MM.1S (cell line): ENCODE measurements around the gene NMNAT2.

Experiments
- EZH2 ChIP-seq: fragments of 300-600 bp; sonication (generic); optimal IDR thresholded peaks from 2 replicates; pipeline ENCODE3; 2017; ENCODE audit warnings: low read depth, mild to moderate bottlenecking, antibody characterized with exemption, low read length, mixed read lengths
- TF ChIP-seq, protein P1 (sequence below): fragments of 300-600 bp; sonication (generic); IDR thresholded peaks from 2 replicates; pipeline ENCODE4 v1.5.1; 2016; ENCODE audit warnings: antibody characterized with exemption, low read length, mixed read lengths

DNA sequence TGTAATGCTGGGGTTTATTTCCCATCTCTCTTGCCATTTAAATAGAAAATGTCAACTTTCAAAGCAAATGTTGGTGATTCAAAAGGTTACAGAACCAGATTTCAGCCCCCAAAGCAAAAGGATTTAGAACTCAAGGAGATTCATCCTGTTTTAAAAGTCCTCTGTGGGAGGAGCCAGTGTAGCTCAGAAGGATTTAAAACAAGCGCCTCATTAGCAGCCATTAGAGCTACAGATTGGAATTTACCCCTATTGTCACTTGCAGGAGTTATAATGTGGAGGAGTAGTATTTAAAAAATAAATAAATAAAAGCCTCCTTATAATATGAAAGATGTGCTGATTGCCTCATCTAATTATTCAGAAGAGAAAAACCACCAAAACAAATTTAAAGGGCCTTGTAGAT, 124.3 kb downstream of the NMNAT2 start:
- TF ChIP-seq, protein P1, sequence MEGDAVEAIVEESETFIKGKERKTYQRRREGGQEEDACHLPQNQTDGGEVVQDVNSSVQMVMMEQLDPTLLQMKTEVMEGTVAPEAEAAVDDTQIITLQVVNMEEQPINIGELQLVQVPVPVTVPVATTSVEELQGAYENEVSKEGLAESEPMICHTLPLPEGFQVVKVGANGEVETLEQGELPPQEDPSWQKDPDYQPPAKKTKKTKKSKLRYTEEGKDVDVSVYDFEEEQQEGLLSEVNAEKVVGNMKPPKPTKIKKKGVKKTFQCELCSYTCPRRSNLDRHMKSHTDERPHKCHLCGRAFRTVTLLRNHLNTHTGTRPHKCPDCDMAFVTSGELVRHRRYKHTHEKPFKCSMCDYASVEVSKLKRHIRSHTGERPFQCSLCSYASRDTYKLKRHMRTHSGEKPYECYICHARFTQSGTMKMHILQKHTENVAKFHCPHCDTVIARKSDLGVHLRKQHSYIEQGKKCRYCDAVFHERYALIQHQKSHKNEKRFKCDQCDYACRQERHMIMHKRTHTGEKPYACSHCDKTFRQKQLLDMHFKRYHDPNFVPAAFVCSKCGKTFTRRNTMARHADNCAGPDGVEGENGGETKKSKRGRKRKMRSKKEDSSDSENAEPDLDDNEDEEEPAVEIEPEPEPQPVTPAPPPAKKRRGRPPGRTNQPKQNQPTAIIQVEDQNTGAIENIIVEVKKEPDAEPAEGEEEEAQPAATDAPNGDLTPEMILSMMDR, result no peak
- TF ChIP-seq EZH2, result no peak
